WTC11 (cell line): Measurements from ENCODE around the gene EFNA5. TPM values are rescaled to one million over a fixed set of nuclear protein-coding genes. Genes with fewer than 3 reads are reported as not detected.

Experiments
- ATAC-seq: fragments of 200-7000 bp; cut with Tn5 transposase; 2 replicates; pipeline ENCODE4 v1.10.0; 2021; ENCODE audit warnings: mild to moderate bottlenecking, moderate library complexity
- CTCF ChIA-PET: fragments of 300-600 bp; sonication (Branson Sonifier 250); formaldehyde crosslinking; loops from one replicate; lab custom pipeline; 2021; ENCODE audit warnings: antibody characterized with exemption; lab: Charles Lee
- POLR2A ChIA-PET: fragments of 350-600 bp; sonication (Branson Sonifier 250); formaldehyde crosslinking; loops from one replicate; lab custom pipeline; 2021; ENCODE audit warnings: antibody characterized with exemption; lab: Charles Lee
- DNase-seq: peaks from one replicate; pipeline ENCODE4 v3.0.0; 2021; ENCODE audit warnings: low spot score
- H3K27ac Mint-ChIP-seq: 2 replicates; pipeline ENCODE4 v1.8.0; 2021; ENCODE audit warnings: mixed read lengths
- H3K27me3 Mint-ChIP-seq: 2 replicates; pipeline ENCODE4 v1.8.0; 2021; ENCODE audit warnings: low read depth, mild to moderate bottlenecking, moderate library complexity, mixed read lengths
- H3K36me3 Mint-ChIP-seq: 2 replicates; pipeline ENCODE4 v1.8.0; 2021; ENCODE audit warnings: mixed read lengths
- H3K4me1 Mint-ChIP-seq: 2 replicates; pipeline ENCODE4 v1.8.0; 2022; ENCODE audit warnings: mixed read lengths
- H3K4me3 Mint-ChIP-seq: 2 replicates; pipeline ENCODE4 v1.8.0; 2021; ENCODE audit warnings: mild to moderate bottlenecking, moderate library complexity, mixed read lengths
- H3K9me3 Mint-ChIP-seq: 2 replicates; pipeline ENCODE4 v1.8.0; 2021; ENCODE audit warnings: mixed read lengths
- ATF2 ChIP-seq: sonication (generic); formaldehyde crosslinking; IDR thresholded peaks from 2 replicates; pipeline ENCODE4 v1.8.1; 2022; ENCODE audit warnings: low read depth, missing genetic modification reagents, borderline replicate concordance
- CREM ChIP-seq: sonication (generic); formaldehyde crosslinking; IDR thresholded peaks from 2 replicates; pipeline ENCODE4 v1.8.1; 2022; ENCODE audit warnings: mild to moderate bottlenecking, missing genetic modification reagents, moderate library complexity
- ESRRA ChIP-seq: sonication (generic); formaldehyde crosslinking; IDR thresholded peaks from 2 replicates; pipeline ENCODE4 v1.8.1; 2022; ENCODE audit warnings: mild to moderate bottlenecking, missing genetic modification reagents, borderline replicate concordance
- FOXJ3 ChIP-seq: sonication (generic); formaldehyde crosslinking; IDR thresholded peaks from 2 replicates; pipeline ENCODE4 v1.9.0; 2021; ENCODE audit warnings: missing genetic modification reagents, mild to moderate bottlenecking, borderline replicate concordance
- FOXK1 ChIP-seq: sonication (generic); formaldehyde crosslinking; IDR thresholded peaks from 2 replicates; pipeline ENCODE4 v1.8.0; 2022; ENCODE audit warnings: mild to moderate bottlenecking, moderate library complexity, missing genetic modification reagents
- FOXP4 ChIP-seq: sonication (generic); formaldehyde crosslinking; IDR thresholded peaks from 2 replicates; pipeline ENCODE4 v1.8.0; 2022; ENCODE audit warnings: mild to moderate bottlenecking, missing genetic modification reagents
- GRHL2 ChIP-seq: fragments of 250-450 bp; sonication (Bioruptor Pico); IDR thresholded peaks from 2 replicates; pipeline ENCODE4 v1.8.0; 2022; ENCODE audit warnings: mild to moderate bottlenecking, moderate library complexity; ENCODE audit not compliant: insufficient replicate concordance, severe bottlenecking
- IRF1 ChIP-seq: sonication (generic); formaldehyde crosslinking; IDR thresholded peaks from 2 replicates; pipeline ENCODE4 v1.8.0; 2023; ENCODE audit warnings: missing genetic modification reagents
- MLX ChIP-seq: sonication (generic); formaldehyde crosslinking; IDR thresholded peaks from 2 replicates; pipeline ENCODE4 v1.8.1; 2023; ENCODE audit warnings: mild to moderate bottlenecking, missing genetic modification reagents, moderate library complexity
- NR1H2 ChIP-seq: sonication (generic); formaldehyde crosslinking; IDR thresholded peaks from 2 replicates; pipeline ENCODE4 v1.9.0; 2021; ENCODE audit warnings: mild to moderate bottlenecking, moderate library complexity, missing genetic modification reagents
- SMAD4 ChIP-seq: sonication (generic); formaldehyde crosslinking; IDR thresholded peaks from 2 replicates; pipeline ENCODE4 v1.8.0; 2022; ENCODE audit warnings: mild to moderate bottlenecking, missing genetic modification reagents
- TP53 ChIP-seq: sonication (generic); formaldehyde crosslinking; IDR thresholded peaks from 2 replicates; pipeline ENCODE4 v1.8.1; 2023; ENCODE audit warnings: mild to moderate bottlenecking, missing genetic modification reagents
- ZNF121 ChIP-seq: sonication (generic); formaldehyde crosslinking; IDR thresholded peaks from 2 replicates; pipeline ENCODE4 v1.8.0; 2023; ENCODE audit warnings: missing genetic modification reagents
- ZNF138 ChIP-seq: sonication (generic); formaldehyde crosslinking; conservative IDR thresholded peaks from 2 replicates; pipeline ENCODE4 v1.8.1; 2022; ENCODE audit warnings: mild to moderate bottlenecking, moderate library complexity, missing genetic modification reagents
- ZNF232 ChIP-seq: sonication (generic); formaldehyde crosslinking; IDR thresholded peaks from 2 replicates; pipeline ENCODE4 v1.8.0; 2022; ENCODE audit warnings: mild to moderate bottlenecking, missing genetic modification reagents
- ZNF532 ChIP-seq: fragments of 250-450 bp; sonication (Bioruptor Pico); IDR thresholded peaks from 2 replicates; pipeline ENCODE4 v1.9.0; 2021; ENCODE audit warnings: mild to moderate bottlenecking, borderline replicate concordance
- total RNA-seq: library from RNA; stranded (reverse); gene quantifications from 3 replicates; pipeline ENCODE4 v1.2.3, GENCODE V29; 2021
- TF ChIP-seq, protein P1 (sequence below): sonication (generic); formaldehyde crosslinking; conservative IDR thresholded peaks from 2 replicates; pipeline ENCODE4 v1.8.1; 2023; ENCODE audit warnings: mild to moderate bottlenecking, low read depth, missing genetic modification reagents, moderate library complexity
- TF ChIP-seq, protein P2 (sequence below): sonication (generic); formaldehyde crosslinking; IDR thresholded peaks from 2 replicates; pipeline ENCODE4 v1.8.1; 2023; ENCODE audit warnings: mild to moderate bottlenecking, missing genetic modification reagents

EFNA5 gene
- total RNA-seq, 1 experiment from 2014 or later = 17.4 TPM

DNA sequence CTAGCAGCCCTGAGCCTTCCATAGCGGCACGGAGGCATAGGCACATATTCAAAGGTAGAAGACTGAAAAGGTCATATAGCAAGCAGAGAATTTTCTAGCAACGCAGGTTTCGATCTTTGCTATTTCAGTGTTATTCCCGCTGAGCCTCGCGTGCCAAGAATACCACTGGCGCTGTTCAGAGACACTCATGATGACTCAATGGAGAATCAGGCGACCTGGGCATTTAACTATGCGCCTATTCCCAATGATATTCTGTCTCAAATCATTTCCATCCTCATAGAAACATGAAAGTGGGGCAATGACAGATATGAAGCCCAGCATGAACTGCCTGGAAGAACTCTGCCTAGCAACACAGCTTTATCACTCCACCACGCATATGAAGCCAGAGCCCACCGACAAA is 59.9 kb downstream of the EFNA5 start:
- no peak for TF ChIP-seq IRF1
- no peak for TF ChIP-seq FOXJ3 (CRISPR knock-in tag)
- no peak for TF ChIP-seq ZNF138 (CRISPR knock-in tag)
- TF ChIP-seq ATF2 (CRISPR knock-in tag) = no peak
- no peak for TF ChIP-seq NR1H2
- no peak for TF ChIP-seq ZNF532 (CRISPR knock-in tag)
- DNase-seq (no peak), ATAC-seq (no peak)
- Mint-ChIP-seq H3K36me3 (no peaks in the 10 kb centered on the region), H3K27ac (peak overlapping the region; percentile 20), H3K4me3 (no peak overlapping the region), H3K9me3 (no peaks in the 10 kb centered on the region), H3K4me1 (peaks cover 54% of the 10 kb centered on the region), H3K27me3 (no peaks in the 10 kb centered on the region)
- ChIA-PET POLR2A (no interaction called here), CTCF (no interaction called here)

DNA sequence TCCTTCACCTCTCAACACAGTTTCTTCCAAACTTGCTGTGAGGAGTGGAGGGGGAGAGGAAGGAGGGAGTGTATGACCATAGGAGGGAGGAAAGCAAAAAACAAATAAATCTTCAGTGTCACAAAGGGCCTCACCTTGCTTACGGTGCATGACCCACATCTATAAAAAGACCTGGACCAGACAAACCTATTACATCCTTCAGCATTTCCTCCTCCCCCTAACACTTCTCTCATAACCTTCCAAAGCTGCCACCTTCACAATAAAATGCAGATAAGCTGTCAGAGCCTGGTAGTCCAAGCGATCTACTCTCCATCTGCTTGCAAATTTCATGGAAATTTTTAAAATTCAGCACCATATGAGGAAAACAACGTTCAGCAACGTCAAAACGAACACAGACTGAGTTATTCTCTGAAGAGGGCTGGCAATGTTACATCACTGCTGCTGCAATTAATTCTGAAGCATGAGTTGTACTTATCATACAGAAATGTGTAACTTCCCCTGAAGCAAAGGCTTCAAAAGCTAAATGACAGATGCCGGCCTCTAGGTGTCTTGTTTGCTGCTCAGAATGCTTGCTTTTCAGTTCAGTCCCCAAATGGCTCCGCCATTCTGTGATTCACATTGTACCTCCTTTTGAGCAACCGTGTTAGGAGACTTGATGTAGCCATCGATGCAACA is 62.9 kb downstream of the EFNA5 start:
- H3K36me3 Mint-ChIP-seq = no peaks in the 10 kb centered on the region
- no peaks in the 10 kb centered on the region for H3K27me3 Mint-ChIP-seq
- peak overlapping the region; percentile 2 for H3K27ac Mint-ChIP-seq
- ATAC-seq (no peak), DNase-seq (no peak)
- no peaks in the 10 kb centered on the region for H3K9me3 Mint-ChIP-seq
- peaks cover 66% of the 10 kb centered on the region for H3K4me1 Mint-ChIP-seq
- CTCF ChIA-PET = interaction anchor here (2.5 kb wide), 1 partner anchor 36 kb away, joined by 10 read pairs; no protein-coding TSS in a partner anchor
- TF ChIP-seq, protein P1, sequence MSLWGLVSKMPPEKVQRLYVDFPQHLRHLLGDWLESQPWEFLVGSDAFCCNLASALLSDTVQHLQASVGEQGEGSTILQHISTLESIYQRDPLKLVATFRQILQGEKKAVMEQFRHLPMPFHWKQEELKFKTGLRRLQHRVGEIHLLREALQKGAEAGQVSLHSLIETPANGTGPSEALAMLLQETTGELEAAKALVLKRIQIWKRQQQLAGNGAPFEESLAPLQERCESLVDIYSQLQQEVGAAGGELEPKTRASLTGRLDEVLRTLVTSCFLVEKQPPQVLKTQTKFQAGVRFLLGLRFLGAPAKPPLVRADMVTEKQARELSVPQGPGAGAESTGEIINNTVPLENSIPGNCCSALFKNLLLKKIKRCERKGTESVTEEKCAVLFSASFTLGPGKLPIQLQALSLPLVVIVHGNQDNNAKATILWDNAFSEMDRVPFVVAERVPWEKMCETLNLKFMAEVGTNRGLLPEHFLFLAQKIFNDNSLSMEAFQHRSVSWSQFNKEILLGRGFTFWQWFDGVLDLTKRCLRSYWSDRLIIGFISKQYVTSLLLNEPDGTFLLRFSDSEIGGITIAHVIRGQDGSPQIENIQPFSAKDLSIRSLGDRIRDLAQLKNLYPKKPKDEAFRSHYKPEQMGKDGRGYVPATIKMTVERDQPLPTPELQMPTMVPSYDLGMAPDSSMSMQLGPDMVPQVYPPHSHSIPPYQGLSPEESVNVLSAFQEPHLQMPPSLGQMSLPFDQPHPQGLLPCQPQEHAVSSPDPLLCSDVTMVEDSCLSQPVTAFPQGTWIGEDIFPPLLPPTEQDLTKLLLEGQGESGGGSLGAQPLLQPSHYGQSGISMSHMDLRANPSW (CRISPR knock-in tag) = no peak
- TF ChIP-seq ESRRA (CRISPR knock-in tag) = no peak
- H3K4me3 Mint-ChIP-seq = no peak overlapping the region
- POLR2A ChIA-PET = no interaction called here

- peaks cover 67% of the 10 kb centered on the region for H3K4me1 Mint-ChIP-seq
- H3K9me3 Mint-ChIP-seq = no peaks in the 10 kb centered on the region
- no peak overlapping the region for H3K27ac Mint-ChIP-seq
- H3K36me3 Mint-ChIP-seq = no peaks in the 10 kb centered on the region
- no peak overlapping the region for H3K4me3 Mint-ChIP-seq
- no peak for ATAC-seq
- no peak for DNase-seq
- POLR2A ChIA-PET = no interaction called here
- CTCF ChIA-PET = interaction anchor here (2.5 kb wide), 1 partner anchor 35 kb away, joined by 10 read pairs; no protein-coding TSS in a partner anchor
- no peaks in the 10 kb centered on the region for H3K27me3 Mint-ChIP-seq
- TF ChIP-seq FOXP4 (CRISPR knock-in tag) = no peak
- TF ChIP-seq GRHL2 = no peak
- no peak for TF ChIP-seq TP53 (CRISPR knock-in tag)
- TF ChIP-seq ZNF121 (CRISPR knock-in tag) = no peak
- TF ChIP-seq CREM (CRISPR knock-in tag) = no peak
- TF ChIP-seq SMAD4 (CRISPR knock-in tag) = no peak
- TF ChIP-seq, protein P2, sequence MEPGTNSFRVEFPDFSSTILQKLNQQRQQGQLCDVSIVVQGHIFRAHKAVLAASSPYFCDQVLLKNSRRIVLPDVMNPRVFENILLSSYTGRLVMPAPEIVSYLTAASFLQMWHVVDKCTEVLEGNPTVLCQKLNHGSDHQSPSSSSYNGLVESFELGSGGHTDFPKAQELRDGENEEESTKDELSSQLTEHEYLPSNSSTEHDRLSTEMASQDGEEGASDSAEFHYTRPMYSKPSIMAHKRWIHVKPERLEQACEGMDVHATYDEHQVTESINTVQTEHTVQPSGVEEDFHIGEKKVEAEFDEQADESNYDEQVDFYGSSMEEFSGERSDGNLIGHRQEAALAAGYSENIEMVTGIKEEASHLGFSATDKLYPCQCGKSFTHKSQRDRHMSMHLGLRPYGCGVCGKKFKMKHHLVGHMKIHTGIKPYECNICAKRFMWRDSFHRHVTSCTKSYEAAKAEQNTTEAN (CRISPR knock-in tag) = no peak
- no peak for TF ChIP-seq FOXK1 (CRISPR knock-in tag)
- no peak for TF ChIP-seq NR1H2
- no peak for TF ChIP-seq ZNF232 (CRISPR knock-in tag)
- no peak for TF ChIP-seq MLX (CRISPR knock-in tag)
These were observed 63.5 kb downstream of the EFNA5 start for GRCh38 chr5:107607196-107607595.
